HG03175 (cell line): ENCODE measurements around the gene PPP6R1.

Source experiments
- ATAC-seq: cut with Tn5 transposase; IDR thresholded peaks from one replicate; pipeline ENCODE4 v1.9.1; 2021; ENCODE audit warnings: mild to moderate bottlenecking, moderate library complexity; ENCODE audit not compliant: unreplicated experiment

PPP6R1 gene, protein sequence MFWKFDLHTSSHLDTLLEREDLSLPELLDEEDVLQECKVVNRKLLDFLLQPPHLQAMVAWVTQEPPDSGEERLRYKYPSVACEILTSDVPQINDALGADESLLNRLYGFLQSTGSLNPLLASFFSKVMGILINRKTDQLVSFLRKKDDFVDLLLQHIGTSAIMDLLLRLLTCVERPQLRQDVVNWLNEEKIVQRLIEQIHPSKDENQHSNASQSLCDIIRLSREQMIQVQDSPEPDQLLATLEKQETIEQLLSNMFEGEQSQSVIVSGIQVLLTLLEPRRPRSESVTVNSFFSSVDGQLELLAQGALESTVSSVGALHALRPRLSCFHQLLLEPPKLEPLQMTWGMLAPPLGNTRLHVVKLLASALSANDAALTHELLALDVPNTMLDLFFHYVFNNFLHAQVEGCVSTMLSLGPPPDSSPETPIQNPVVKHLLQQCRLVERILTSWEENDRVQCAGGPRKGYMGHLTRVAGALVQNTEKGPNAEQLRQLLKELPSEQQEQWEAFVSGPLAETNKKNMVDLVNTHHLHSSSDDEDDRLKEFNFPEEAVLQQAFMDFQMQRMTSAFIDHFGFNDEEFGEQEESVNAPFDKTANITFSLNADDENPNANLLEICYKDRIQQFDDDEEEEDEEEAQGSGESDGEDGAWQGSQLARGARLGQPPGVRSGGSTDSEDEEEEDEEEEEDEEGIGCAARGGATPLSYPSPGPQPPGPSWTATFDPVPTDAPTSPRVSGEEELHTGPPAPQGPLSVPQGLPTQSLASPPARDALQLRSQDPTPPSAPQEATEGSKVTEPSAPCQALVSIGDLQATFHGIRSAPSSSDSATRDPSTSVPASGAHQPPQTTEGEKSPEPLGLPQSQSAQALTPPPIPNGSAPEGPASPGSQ

GRCh38 chr19:55258828-55259539 lies at the start of gene PPP6R1:
Gene PPP6R1 (minus strand): TSS chr19:55259017. CDS start chr19:55247103, 11,914 bp downstream.
- peak; percentile 67 for ATAC-seq

GRCh38 chr19:55308281-55308680 lies 49.5 kb upstream of the PPP6R1 start:
- no peak for ATAC-seq

- ATAC-seq, result no peak
These were observed 47.9 kb upstream of the PPP6R1 start for GRCh38 chr19:55306712-55307111.

- no peak for ATAC-seq
These were observed 47.3 kb upstream of the PPP6R1 start for GRCh38 chr19:55305983-55306562.

DNA sequence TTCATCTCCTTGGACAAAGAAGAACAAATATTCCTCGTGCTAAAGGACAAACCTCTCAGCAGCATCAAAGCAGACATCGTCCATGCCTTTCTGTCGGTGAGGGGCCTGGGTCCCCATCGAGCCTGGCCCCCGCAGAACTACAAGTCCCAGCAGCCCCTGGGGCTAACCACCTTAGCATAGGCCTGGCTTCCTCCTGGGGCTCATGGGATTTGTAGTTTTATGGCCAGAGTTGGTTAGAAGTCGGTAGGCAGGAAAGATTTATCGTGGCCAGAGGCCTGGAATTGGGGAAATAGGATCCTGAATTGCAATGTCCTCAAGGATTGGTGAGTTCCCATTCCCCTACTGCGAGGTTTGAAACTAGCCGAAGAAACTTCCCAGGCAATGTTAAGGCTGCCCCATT lies 46.7 kb upstream of the PPP6R1 start:
- ATAC-seq, result no peak

DNA sequence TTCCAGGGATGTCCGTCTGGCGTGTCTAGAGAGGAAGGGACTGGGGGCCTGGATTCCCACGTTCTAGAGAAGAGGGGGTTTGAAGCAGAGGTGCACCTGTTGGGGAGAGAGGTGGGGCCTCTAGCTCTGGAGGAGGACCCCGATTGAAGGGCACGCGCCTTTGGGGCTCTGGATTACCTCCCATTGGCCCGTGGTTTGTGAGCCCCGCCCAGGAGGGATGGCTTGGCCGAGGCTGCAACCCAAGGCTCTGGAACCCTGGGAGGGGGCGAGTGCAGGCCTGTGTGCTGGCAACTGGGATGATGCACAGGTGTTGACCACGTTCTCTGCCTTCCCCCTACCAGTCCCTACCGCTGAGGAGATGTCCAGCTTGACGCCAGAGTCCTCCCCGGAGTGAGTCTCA lies 46.2 kb upstream of the PPP6R1 start:
- no peak for ATAC-seq

DNA sequence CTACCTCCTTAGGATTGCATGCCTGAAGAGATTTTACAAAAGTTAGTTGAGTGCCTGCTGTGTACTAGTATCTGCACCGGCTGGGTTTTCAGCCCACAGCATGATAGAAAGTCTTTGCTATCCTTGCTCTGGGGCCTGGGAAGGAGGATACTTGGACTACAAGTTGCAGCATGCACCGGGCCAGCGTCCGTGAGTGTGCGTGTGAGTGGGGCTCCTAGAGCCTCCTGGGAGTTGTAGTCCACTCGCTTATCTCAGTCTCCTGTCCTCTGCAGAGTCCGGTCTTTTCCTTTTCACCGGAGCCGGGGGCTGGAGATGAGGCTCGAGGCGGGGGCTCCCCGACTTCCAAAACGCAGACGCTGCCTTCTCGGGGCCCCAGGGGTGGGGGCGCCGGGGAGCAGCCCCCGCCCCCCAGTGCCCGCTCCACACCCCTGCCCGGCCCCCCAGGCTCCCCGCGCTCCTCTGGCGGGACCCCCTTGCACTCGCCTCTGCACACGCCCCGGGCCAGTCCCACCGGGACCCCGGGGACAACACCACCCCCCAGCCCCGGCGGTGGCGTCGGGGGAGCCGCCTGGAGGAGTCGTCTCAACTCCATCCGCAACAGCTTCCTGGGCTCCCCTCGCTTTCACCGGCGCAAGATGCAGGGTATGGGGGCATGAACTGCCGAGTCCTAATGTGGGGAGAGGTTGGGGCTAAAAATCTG lies 45.6 kb upstream of the PPP6R1 start:
- ATAC-seq, result no peak

- ATAC-seq, result no peak
These were observed 44.7 kb upstream of the PPP6R1 start for GRCh38 chr19:55303477-55303876.

DNA sequence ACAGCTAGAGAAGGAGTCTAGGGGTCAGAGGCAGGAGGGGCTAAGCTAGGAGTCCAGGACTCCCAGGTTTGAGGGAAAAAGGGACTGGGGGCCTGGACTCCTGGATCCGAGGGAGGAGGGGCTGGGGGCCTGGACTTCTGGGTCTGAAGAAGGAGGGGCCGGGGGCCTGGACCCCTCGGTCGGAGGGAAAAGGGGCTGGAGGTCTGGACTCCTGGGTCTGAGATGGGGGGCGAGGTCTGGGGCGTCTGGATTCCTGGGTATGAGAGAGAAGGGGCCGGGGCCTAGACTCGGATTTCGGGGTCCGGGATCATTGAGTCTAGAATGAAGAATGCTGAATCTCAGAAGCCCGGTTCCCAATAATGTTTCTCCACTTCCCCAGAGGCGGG lies 43.5 kb upstream of the PPP6R1 start:
- ATAC-seq, result no peak

GRCh38 chr19:55301459-55302317 lies 42.9 kb upstream of the PPP6R1 start:
- ATAC-seq, result peak; percentile 67

GRCh38 chr19:55300886-55301458 lies 42.2 kb upstream of the PPP6R1 start:
- ATAC-seq, result no peak

- ATAC-seq, result no peak
These were observed 41.2 kb upstream of the PPP6R1 start for GRCh38 chr19:55299991-55300390.

DNA sequence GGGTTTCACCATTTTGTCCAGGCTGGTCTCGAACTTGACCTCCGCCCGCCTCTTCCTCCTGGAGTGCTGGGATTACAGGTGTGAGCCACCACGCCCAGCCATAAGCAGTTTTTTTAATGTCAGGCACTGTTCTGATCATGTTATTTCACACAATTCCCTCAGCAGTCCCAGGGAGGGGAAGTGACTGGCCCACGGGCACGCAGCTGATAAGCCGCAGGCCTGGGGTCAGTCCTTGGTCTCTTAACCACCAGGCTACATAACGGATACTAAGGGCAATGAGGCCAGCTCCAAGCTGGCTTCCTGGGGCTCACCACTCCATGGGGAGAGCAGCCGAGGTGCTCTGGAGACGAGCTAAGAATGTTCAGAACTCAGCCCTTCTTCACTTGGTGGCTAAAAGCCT lies 38.5 kb upstream of the PPP6R1 start:
- ATAC-seq, result no peak

GRCh38 chr19:55289117-55289796 lies 30.4 kb upstream of the PPP6R1 start:
- ATAC-seq, result no peak

DNA sequence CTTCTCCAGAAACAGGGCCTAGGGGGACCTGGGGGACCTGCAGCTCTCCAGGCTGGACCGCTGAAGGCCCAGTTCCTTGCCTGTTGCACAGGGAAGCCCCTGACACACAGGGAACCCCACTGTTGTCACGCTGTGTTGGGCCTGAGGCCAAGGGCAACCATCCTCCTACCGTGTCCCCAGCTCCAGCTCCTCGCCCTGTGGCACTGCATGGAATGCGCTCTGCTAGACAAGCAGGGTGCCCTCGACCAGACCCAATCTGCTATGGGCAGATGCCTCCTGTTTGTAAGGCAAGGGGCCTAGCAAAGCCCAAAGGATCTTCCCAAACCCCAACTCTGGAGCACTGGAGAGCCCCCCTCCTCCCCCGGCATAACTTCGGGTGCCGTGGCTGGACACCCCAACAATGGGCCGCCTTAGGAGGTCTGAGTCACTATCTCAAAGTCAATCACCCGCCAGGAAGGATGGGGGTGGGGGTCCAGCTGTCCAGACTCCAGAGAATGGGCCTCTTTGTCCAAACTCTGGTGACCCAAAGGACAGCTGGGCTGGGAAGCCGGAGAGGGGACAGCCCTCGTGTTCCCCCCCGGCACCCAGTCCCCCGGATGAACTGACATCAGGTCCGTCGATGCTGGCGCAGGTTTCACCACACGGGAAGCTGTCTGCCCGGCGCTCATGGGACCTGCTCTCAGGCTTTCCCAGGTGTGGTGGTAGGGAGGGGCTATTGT lies 28.7 kb upstream of the PPP6R1 start:
- ATAC-seq, result no peak

- no peak for ATAC-seq
These were observed 26.5 kb upstream of the PPP6R1 start for GRCh38 chr19:55285229-55285890.

DNA sequence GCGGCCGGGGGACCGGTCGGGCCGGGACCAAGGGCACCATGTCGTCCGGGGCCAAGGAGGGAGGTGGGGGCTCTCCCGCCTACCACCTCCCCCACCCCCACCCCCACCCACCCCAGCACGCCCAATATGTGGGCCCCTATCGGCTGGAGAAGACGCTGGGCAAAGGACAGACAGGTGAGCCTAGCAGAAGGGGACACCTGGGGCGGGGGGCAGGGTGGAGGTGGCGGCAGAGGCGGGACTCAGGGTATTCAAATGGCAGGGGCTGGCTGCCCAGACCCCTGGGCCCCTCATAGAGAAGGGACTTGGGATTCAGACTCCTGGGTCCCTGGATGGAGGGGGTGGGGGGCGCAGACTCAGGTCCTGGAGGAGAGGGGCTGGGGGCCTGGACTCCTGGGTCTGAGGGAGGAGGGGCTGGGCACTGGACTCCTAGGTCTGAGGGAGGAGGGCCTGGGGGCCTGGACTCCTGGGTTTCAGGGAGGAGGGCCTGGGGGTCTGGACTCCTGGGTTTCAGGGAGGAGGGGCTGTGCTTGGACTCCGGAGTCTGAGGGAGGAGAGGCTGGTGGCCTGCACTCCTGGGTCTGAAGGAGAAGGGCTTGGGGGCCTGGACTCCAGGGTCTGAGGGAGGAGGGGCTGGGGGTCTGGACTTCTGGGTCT lies 25.7 kb upstream of the PPP6R1 start:
- no peak for ATAC-seq
